NCI-H187 (cell line): ENCODE data around the gene IVD.
A peak's percentile ranks its signal among the peaks of the same experiment; 100 is the strongest.

Experiments used
- DNase-seq, 2 experiments: peaks; one replicate each; lab custom pipeline; 2025; lab: John Stamatoyannopoulos, UW

Gene IVD

GRCh38 chr15:40415226-40415625 lies 9.6 kb downstream of the IVD start:
- no peak for DNase-seq

GRCh38 chr15:40416056-40416455 lies 10.5 kb downstream of the IVD start:
- DNase-seq: no peak

GRCh38 chr15:40418126-40418525 lies 12.5 kb downstream of the IVD start:
- no peak for DNase-seq

- DNase-seq: no peak
Measured at GRCh38 chr15:40420071-40420713, 14.6 kb downstream of the IVD start.

- no peak for DNase-seq
Measured at GRCh38 chr15:40420793-40421192, 15.2 kb downstream of the IVD start.

- peak in 1 of 2 experiments; percentile 23 for DNase-seq
Measured at GRCh38 chr15:40421246-40422157, 15.9 kb downstream of the IVD start.

- DNase-seq: no peak
Measured at GRCh38 chr15:40424483-40425115, 19.0 kb downstream of the IVD start.

- no peak for DNase-seq
Measured at GRCh38 chr15:40425681-40426080, 20.1 kb downstream of the IVD start.

GRCh38 chr15:40427188-40427587 lies 21.6 kb downstream of the IVD start:
- no peak for DNase-seq

GRCh38 chr15:40428185-40428584 lies 22.6 kb downstream of the IVD start:
- no peak for DNase-seq

GRCh38 chr15:40429068-40429710 lies 23.6 kb downstream of the IVD start:
- DNase-seq: no peak

- no peak for DNase-seq
Measured at GRCh38 chr15:40430271-40430805, 24.7 kb downstream of the IVD start.

GRCh38 chr15:40435023-40435709 lies 29.6 kb downstream of the IVD start:
- DNase-seq: no peak

- no peak for DNase-seq
Measured at GRCh38 chr15:40435710-40436089, 30.1 kb downstream of the IVD start.

- DNase-seq: no peak
Measured at GRCh38 chr15:40436116-40436891, 30.7 kb downstream of the IVD start.

GRCh38 chr15:40436892-40437751 lies 31.5 kb downstream of the IVD start:
- DNase-seq: no peak

- DNase-seq: no peak
Measured at GRCh38 chr15:40437752-40438687, 32.4 kb downstream of the IVD start.

GRCh38 chr15:40438712-40439111 lies 33.1 kb downstream of the IVD start:
- DNase-seq: no peak
